SU-DHL-6 (cell line): Measurements from ENCODE around the gene AKTIP.

ENCODE experiments used
- H2AFZ ChIP-seq: fragments of 200-600 bp; sonication (generic); 2 replicates; pipeline ENCODE4 v1.6.1; 2014; ENCODE audit warnings: low read depth, mild to moderate bottlenecking, moderate library complexity, mixed read lengths, antibody characterized with exemption, low read length; ENCODE audit not compliant: severe bottlenecking
- H3F3A ChIP-seq: fragments of 200-600 bp; shearing (Covaris generic); 2 replicates; pipeline ENCODE4 v1.6.0; 2016; ENCODE audit warnings: antibody characterized with exemption, mild to moderate bottlenecking; ENCODE audit not compliant: insufficient read depth
- H3K27ac ChIP-seq: fragments of 200-600 bp; sonication (generic); 2 replicates; pipeline ENCODE4 v1.5.1; 2016; ENCODE audit warnings: low read depth, mild to moderate bottlenecking, low read length, moderate library complexity, mixed read lengths
- H3K27me3 ChIP-seq: fragments of 200-600 bp; sonication (generic), shearing (Covaris generic); 2 replicates; pipeline ENCODE4 v1.6.0; 2014; ENCODE audit warnings: mild to moderate bottlenecking, low read length
- H3K36me3 ChIP-seq: fragments of 200-600 bp; sonication (generic); 2 replicates; pipeline ENCODE4 v1.6.1; 2014; ENCODE audit warnings: mild to moderate bottlenecking, low read length, mixed read lengths
- H3K4me2 ChIP-seq: fragments of 300-600, 200-600 bp; shearing (Covaris generic), sonication (generic); 2 replicates; pipeline ENCODE4 v1.6.0; 2014; ENCODE audit warnings: low read length, low read depth, mild to moderate bottlenecking; ENCODE audit not compliant: poor library complexity, severe bottlenecking
- H3K4me3 ChIP-seq: fragments of 200-600 bp; sonication (generic); 2 replicates; pipeline ENCODE4 v1.5.1; 2014; ENCODE audit warnings: antibody characterized with exemption, low read length, mild to moderate bottlenecking, mixed read lengths; ENCODE audit not compliant: insufficient read depth, poor library complexity, severe bottlenecking
- H3K79me2 ChIP-seq: fragments of 200-600 bp; sonication (generic); 2 replicates; pipeline ENCODE4 v1.6.1; 2014; ENCODE audit warnings: mild to moderate bottlenecking, low read length, moderate library complexity; ENCODE audit not compliant: insufficient read depth
- H3K9ac ChIP-seq: fragments of 200-600 bp; sonication (generic); 2 replicates; pipeline ENCODE4 v1.7.0; 2014; ENCODE audit warnings: mild to moderate bottlenecking, low read length
- H3K9me2 ChIP-seq: fragments of 200-600 bp; sonication (generic); replicated peaks from 2 replicates; pipeline ENCODE4 v1.6.1; 2014; ENCODE audit warnings: low read length; ENCODE audit not compliant: insufficient read depth
- H3K9me3 ChIP-seq: fragments of 200-600 bp; sonication (generic); 2 replicates; pipeline ENCODE4 v1.6.1; 2014; ENCODE audit warnings: low read length, mixed read lengths; ENCODE audit not compliant: insufficient read depth
- H4K20me1 ChIP-seq: fragments of 200-600 bp; sonication (generic); 2 replicates; pipeline ENCODE4 v1.6.1; 2014; ENCODE audit warnings: low read depth, mild to moderate bottlenecking, antibody characterized with exemption, low read length, moderate library complexity, mixed read lengths
- CTCF ChIP-seq: fragments of 200-600 bp; sonication (generic); IDR thresholded peaks from one replicate; pipeline ENCODE4 v1.5.1; 2017; ENCODE audit warnings: antibody characterized with exemption, mild to moderate bottlenecking, low read length, moderate library complexity; ENCODE audit not compliant: insufficient read depth, poor library complexity, severe bottlenecking
- EZH2phosphoT487 ChIP-seq: fragments of 200-600 bp; sonication (generic), shearing (Covaris generic); conservative IDR thresholded peaks from 2 replicates; pipeline ENCODE4 v1.6.1; 2018; ENCODE audit warnings: mild to moderate bottlenecking, antibody characterized with exemption, low read length, moderate library complexity, mixed read lengths

The AKTIP gene

GRCh38 chr16:53482123-53482522 lies 20.9 kb downstream of the AKTIP start:
- no peak overlapping the region for H3K27ac ChIP-seq
- H3K9me3 ChIP-seq = peaks cover 4% of the 10 kb centered on the region; the same call in 1 of the 2 replicates
- no peaks in the 10 kb centered on the region for H3K9me2 ChIP-seq
- no peak overlapping the region for H2AFZ ChIP-seq
- TF ChIP-seq CTCF (no peak), EZH2phosphoT487 (no peak)
- H3K36me3 ChIP-seq = peaks cover 82% of the 10 kb centered on the region
- no peaks in the 10 kb centered on the region for H3F3A ChIP-seq
- no peak overlapping the region for H3K4me3 ChIP-seq
- no peaks in the 10 kb centered on the region for H3K27me3 ChIP-seq
- no peaks in the 10 kb centered on the region for H4K20me1 ChIP-seq
- no peak overlapping the region for H3K4me2 ChIP-seq
- H3K9ac ChIP-seq = no peak overlapping the region
- H3K79me2 ChIP-seq = no peaks in the 10 kb centered on the region

- Histone ChIP-seq H3K27ac (no peak overlapping the region), H3K4me2 (no peak overlapping the region), H3K9ac (no peak overlapping the region), H4K20me1 (no peaks in the 10 kb centered on the region), H3K4me3 (no peak overlapping the region), H3K36me3 (peaks cover 70% of the 10 kb centered on the region), H3K9me3 (no peaks in the 10 kb centered on the region; the same call in 1 of the 2 replicates), H3F3A (no peaks in the 10 kb centered on the region), H3K79me2 (no peaks in the 10 kb centered on the region), H2AFZ (no peak overlapping the region), H3K27me3 (no peaks in the 10 kb centered on the region), H3K9me2 (no peaks in the 10 kb centered on the region)
- TF ChIP-seq EZH2phosphoT487 = no peak
- no peak for TF ChIP-seq CTCF
Observed at GRCh38 chr16:53480394-53480793, 22.6 kb downstream of the AKTIP start.

- H3K9ac ChIP-seq = no peak overlapping the region
- H3K79me2 ChIP-seq = no peaks in the 10 kb centered on the region
- no peaks in the 10 kb centered on the region for H4K20me1 ChIP-seq
- no peaks in the 10 kb centered on the region for H3K9me2 ChIP-seq
- TF ChIP-seq EZH2phosphoT487 (no peak), CTCF (no peak)
- peaks cover 61% of the 10 kb centered on the region for H3K36me3 ChIP-seq
- no peaks in the 10 kb centered on the region for H3K27me3 ChIP-seq
- H3K27ac ChIP-seq = no peak overlapping the region
- no peak overlapping the region for H3K4me2 ChIP-seq
- no peak overlapping the region for H3K4me3 ChIP-seq
- no peak overlapping the region for H2AFZ ChIP-seq
- H3F3A ChIP-seq = no peaks in the 10 kb centered on the region
- H3K9me3 ChIP-seq = no peaks in the 10 kb centered on the region
Observed at GRCh38 chr16:53478965-53479364, 24.0 kb downstream of the AKTIP start.

- Histone ChIP-seq H3K4me2 (no peak overlapping the region), H3K79me2 (no peaks in the 10 kb centered on the region)
Observed at GRCh38 chr16:53476867-53477266, 26.1 kb downstream of the AKTIP start.

More at GRCh38 chr16:53476867-53477266, 26.1 kb downstream of the AKTIP start:
- Histone ChIP-seq H3K27ac (no peak overlapping the region), H4K20me1 (no peaks in the 10 kb centered on the region), H2AFZ (no peak overlapping the region), H3K27me3 (no peaks in the 10 kb centered on the region), H3F3A (no peaks in the 10 kb centered on the region), H3K4me3 (no peak overlapping the region), H3K9me2 (no peaks in the 10 kb centered on the region), H3K9ac (no peak overlapping the region), H3K9me3 (no peaks in the 10 kb centered on the region), H3K36me3 (peaks cover 61% of the 10 kb centered on the region)
- TF ChIP-seq CTCF (no peak), EZH2phosphoT487 (no peak)
